ENCODE results near the gene HOXA4. TPM values are rescaled to one million over a fixed set of nuclear protein-coding genes. Genes with fewer than 3 reads are reported as not detected.

HOXA4 gene
- total and polyA plus RNA-seq, 2 experiments from 2014 or later: not detected

DNA sequence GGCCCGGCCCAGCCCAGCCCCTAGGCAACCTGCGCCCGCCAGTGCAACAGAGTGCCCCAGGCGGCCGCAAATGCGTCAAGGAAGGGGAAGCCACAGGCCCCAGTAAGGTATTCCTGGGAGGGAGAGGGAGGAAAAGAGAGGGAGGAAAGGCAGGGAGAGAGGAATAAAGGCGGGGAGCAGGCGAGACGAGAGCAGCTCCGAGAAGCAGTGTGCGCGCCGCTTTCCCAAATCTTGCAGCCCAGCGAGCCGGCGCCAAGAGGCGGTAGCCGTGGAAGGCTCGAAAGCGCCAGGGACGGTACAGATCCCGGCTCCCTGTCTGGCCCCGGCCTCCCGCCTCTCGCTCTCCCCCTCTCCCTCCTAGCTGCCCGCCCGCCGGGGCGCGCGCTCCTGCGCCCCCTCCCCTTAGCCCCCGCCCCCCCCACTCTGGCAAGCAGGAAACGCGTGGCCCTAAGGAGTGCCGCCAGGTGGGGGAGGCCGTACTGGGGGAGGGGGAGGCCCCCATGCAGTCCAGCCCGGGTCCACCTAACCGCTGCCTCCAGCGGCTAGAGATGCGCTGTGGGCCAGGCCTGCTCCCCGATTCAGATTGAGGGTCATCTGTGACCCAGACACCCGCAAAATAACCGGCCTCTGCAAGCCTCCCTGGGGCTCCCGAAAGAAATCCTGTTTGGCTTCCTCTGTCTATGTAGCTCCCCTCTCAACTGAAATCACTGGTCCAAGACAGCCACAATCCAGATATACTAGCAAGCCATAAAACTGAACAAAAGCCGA lies 39.3 kb upstream of the HOXA4 start:
- TF ChIP-seq ZNF331 (CRISPR knock-in tag; IDR thresholded peaks at IDR 0.05; ENCODE audit: low read depth) (no peak), ZNF114 (CRISPR knock-in tag; IDR thresholded peaks at IDR 0.05) (no peak), NANOG (IDR thresholded peaks at IDR 0.05; ENCODE audit: borderline replicate concordance) (no peak), REST (IDR thresholded peaks at IDR 0.05; ENCODE audit: unreplicated experiment) (no peak), EZH2phosphoT487 (IDR thresholded peaks at IDR 0.05; ENCODE audit: unreplicated experiment) (peak; percentile 99), POLR2AphosphoS5 (IDR thresholded peaks at IDR 0.05; ENCODE audit: low read depth) (no peak), STAT1 (IDR thresholded peaks at IDR 0.05; ENCODE audit: unreplicated experiment) (no peak), CREB1 (CRISPR knock-in tag; IDR thresholded peaks at IDR 0.05; ENCODE audit: low read depth) (no peak), EZH2 (IDR thresholded peaks at IDR 0.05; ENCODE audit: low read depth, unreplicated experiment) (peak; percentile 99), CTCF (conservative IDR thresholded peaks at IDR 0.05; ENCODE audit: low read depth in 2 of 2) (no peak), JUNB (IDR thresholded peaks at IDR 0.05; ENCODE audit: unreplicated experiment) (no peak)
- TF ChIP-seq, protein P1, sequence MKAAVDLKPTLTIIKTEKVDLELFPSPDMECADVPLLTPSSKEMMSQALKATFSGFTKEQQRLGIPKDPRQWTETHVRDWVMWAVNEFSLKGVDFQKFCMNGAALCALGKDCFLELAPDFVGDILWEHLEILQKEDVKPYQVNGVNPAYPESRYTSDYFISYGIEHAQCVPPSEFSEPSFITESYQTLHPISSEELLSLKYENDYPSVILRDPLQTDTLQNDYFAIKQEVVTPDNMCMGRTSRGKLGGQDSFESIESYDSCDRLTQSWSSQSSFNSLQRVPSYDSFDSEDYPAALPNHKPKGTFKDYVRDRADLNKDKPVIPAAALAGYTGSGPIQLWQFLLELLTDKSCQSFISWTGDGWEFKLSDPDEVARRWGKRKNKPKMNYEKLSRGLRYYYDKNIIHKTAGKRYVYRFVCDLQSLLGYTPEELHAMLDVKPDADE (IDR thresholded peaks at IDR 0.05): no peak
- TF ChIP-seq, protein P2, sequence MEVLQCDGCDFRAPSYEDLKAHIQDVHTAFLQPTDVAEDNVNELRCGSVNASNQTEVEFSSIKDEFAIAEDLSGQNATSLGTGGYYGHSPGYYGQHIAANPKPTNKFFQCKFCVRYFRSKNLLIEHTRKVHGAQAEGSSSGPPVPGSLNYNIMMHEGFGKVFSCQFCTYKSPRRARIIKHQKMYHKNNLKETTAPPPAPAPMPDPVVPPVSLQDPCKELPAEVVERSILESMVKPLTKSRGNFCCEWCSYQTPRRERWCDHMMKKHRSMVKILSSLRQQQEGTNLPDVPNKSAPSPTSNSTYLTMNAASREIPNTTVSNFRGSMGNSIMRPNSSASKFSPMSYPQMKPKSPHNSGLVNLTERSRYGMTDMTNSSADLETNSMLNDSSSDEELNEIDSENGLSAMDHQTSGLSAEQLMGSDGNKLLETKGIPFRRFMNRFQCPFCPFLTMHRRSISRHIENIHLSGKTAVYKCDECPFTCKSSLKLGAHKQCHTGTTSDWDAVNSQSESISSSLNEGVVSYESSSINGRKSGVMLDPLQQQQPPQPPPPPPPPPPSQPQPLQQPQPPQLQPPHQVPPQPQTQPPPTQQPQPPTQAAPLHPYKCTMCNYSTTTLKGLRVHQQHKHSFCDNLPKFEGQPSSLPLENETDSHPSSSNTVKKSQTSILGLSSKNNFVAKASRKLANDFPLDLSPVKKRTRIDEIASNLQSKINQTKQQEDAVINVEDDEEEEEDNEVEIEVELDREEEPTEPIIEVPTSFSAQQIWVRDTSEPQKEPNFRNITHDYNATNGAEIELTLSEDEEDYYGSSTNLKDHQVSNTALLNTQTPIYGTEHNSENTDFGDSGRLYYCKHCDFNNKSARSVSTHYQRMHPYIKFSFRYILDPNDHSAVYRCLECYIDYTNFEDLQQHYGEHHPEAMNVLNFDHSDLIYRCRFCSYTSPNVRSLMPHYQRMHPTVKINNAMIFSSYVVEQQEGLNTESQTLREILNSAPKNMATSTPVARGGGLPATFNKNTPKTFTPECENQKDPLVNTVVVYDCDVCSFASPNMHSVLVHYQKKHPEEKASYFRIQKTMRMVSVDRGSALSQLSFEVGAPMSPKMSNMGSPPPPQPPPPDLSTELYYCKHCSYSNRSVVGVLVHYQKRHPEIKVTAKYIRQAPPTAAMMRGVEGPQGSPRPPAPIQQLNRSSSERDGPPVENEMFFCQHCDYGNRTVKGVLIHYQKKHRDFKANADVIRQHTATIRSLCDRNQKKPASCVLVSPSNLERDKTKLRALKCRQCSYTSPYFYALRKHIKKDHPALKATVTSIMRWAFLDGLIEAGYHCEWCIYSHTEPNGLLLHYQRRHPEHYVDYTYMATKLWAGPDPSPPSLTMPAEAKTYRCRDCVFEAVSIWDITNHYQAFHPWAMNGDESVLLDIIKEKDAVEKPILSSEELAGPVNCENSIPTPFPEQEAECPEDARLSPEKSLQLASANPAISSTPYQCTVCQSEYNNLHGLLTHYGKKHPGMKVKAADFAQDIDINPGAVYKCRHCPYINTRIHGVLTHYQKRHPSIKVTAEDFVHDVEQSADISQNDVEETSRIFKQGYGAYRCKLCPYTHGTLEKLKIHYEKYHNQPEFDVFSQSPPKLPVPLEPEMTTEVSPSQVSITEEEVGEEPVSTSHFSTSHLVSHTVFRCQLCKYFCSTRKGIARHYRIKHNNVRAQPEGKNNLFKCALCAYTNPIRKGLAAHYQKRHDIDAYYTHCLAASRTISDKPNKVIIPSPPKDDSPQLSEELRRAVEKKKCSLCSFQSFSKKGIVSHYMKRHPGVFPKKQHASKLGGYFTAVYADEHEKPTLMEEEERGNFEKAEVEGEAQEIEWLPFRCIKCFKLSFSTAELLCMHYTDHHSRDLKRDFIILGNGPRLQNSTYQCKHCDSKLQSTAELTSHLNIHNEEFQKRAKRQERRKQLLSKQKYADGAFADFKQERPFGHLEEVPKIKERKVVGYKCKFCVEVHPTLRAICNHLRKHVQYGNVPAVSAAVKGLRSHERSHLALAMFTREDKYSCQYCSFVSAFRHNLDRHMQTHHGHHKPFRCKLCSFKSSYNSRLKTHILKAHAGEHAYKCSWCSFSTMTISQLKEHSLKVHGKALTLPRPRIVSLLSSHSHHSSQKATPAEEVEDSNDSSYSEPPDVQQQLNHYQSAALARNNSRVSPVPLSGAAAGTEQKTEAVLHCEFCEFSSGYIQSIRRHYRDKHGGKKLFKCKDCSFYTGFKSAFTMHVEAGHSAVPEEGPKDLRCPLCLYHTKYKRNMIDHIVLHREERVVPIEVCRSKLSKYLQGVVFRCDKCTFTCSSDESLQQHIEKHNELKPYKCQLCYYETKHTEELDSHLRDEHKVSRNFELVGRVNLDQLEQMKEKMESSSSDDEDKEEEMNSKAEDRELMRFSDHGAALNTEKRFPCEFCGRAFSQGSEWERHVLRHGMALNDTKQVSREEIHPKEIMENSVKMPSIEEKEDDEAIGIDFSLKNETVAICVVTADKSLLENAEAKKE (CRISPR knock-in tag; IDR thresholded peaks at IDR 0.05): no peak
- H2AFZ ChIP-seq: no peak overlapping the region
- no peak overlapping the region; the same call in 2 of the 3 replicates for H3K4me3 Mint-ChIP-seq
- no peaks in the 10 kb centered on the region for H3K79me2 ChIP-seq (replicated peaks; ENCODE audit: insufficient read depth)
- ATAC-seq (peak; percentile 34), DNase-seq (ENCODE audit: low spot score) (peak; percentile 82)
- H3K27me3 ChIP-seq (ENCODE audit: insufficient read depth): peaks cover 100% of the 10 kb centered on the region
- no peaks in the 10 kb centered on the region for H3K36me3 ChIP-seq (ENCODE audit: insufficient read depth)
- H3K27me3 Mint-ChIP-seq (ENCODE audit: insufficient read depth, low read depth, poor library complexity): peaks cover 95% of the 10 kb centered on the region
- H3K36me3 Mint-ChIP-seq (ENCODE audit: low read depth): no peaks in the 10 kb centered on the region; the same call in 2 of the 3 replicates
- H4K20me1 ChIP-seq (replicated peaks; ENCODE audit: insufficient read depth): peaks cover 44% of the 10 kb centered on the region
- peak overlapping the region; percentile 36 for H3K4me3 ChIP-seq
- peaks cover 20% of the 10 kb centered on the region for H3K4me1 ChIP-seq (ENCODE audit: insufficient read depth)
- H3F3A ChIP-seq (replicated peaks; ENCODE audit: low read depth): peaks cover 55% of the 10 kb centered on the region
- H3K27ac ChIP-seq (ENCODE audit: low read depth): no peak overlapping the region
- H3K9me2 ChIP-seq (ENCODE audit: insufficient read depth): no peaks in the 10 kb centered on the region
- peaks cover 14% of the 10 kb centered on the region; the same call in 2 of the 3 replicates for H3K4me1 Mint-ChIP-seq
- peaks cover 19% of the 10 kb centered on the region; the same call in 2 of the 3 replicates for H3K9me3 Mint-ChIP-seq
- peak overlapping the region; percentile 55 for H3K4me2 ChIP-seq
- H3K27ac Mint-ChIP-seq: no peak overlapping the region

All from GM23338 (cell line).